AML-193 (cell line): ENCODE measurements around the gene PAGR1.
"Not testable (repeated sequence)": the region's sequence is repeated elsewhere in the genome, so short reads cannot be mapped to it uniquely, and the experiment has no call there.

Experiments used
- DNase-seq, 2 experiments: peaks; one replicate each; lab custom pipeline; 2025; lab: John Stamatoyannopoulos, UW

PAGR1 gene

DNA sequence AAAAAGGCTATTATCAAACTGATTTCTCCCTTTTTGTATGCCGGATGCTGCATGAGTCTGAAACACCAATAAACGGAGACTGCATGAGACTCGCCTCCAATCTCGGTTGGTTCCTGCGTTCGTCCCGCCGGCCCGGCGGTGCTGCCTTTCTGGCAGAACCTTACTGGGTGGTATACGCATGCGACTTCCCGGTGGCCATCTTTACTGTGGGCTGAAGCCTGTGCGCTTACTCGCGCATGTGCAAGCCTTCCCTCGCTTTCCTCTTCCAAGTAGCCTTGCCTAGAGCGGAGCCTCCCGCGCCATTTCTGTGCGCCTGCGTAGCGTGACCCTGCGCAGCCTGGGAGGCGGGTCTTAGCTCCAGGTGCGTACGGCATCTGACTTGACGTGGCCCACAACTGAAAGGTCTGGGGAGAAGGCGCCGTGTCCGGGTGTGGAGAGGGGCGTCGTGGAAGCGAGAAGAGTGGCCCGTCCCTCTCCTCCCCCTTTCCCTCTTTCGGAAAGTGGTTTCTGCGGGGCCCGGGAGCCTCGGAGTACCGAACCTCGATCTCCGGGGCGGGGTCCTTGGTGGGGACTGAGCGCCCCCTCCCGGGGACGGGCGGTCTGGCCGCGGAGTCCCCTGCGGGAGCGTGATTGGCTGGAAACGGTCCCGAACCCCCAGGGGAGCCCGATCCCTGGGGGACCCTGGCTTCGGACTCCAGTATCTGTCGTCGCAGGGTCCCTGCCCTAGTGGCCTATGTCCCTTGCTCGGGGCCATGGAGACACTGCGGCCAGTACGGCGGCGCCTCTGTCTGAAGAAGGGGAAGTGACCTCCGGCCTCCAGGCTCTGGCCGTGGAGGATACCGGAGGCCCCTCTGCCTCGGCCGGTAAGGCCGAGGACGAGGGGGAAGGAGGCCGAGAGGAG lies at the start of gene PAGR1:
TSS of gene PAGR1 (plus strand) at position 360 of the 901 bp plus-strand sequence. CDS start at position 734, 374 bp downstream.
- peak; percentile 97 to 99 for DNase-seq

DNA sequence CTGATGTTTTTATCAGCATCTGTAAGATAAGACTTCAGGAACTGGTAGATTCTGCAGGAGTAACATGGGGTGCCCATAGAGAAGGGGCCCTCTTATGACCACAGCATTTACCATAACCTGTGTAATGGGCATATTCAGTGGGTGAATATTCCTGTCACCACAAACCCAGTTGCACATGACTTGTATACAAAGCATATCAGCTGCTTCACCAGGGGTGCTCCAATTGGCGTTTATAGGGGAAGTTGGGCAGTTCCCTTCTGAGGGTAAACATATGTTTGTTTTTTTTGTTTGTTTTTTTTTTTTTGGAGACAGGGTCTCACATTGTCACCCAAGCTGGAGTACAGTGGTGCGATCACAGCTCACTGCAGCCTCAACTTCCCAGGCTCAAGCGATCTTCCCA lies 49.4 kb upstream of the PAGR1 start:
- no peak for DNase-seq

DNA sequence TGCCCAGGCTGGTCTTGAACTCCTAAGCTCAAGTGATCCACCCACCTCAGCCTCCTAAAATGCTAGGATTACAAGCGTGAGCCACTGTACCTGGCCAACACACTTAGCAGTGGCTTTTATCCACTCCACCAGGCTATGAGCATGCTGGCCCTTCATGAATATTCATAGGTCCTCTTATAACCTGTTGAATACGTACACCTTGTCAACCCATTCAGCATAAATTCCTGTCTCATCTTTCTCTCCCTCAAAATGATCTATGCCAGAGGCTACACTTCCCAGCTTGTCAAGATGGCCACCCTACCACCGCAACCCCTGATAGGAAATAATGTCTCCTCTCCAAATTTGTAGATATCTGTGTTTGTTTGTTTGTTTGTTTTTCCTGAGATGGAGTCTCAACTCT lies 48.9 kb upstream of the PAGR1 start:
- no peak for DNase-seq

DNA sequence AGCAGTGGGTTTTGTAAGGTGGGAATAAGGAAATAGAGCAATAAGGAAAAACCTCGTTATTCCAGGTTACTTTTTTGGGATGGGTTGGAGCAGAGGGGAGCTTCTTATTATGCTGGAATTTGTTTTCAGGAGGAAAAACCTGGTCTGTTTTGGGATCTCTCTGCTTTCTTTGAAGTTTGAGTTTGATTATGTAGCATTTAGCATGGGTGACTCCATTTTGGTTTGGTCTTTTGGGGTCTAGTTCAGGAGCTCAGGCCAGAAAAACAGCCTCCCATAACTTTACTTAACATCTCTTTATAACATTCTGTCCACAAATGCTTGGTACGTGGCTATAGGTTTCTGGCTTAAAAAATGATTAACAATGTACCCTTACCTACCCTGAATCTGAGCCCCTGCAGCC lies 46.4 kb upstream of the PAGR1 start:
- no peak for DNase-seq

DNA sequence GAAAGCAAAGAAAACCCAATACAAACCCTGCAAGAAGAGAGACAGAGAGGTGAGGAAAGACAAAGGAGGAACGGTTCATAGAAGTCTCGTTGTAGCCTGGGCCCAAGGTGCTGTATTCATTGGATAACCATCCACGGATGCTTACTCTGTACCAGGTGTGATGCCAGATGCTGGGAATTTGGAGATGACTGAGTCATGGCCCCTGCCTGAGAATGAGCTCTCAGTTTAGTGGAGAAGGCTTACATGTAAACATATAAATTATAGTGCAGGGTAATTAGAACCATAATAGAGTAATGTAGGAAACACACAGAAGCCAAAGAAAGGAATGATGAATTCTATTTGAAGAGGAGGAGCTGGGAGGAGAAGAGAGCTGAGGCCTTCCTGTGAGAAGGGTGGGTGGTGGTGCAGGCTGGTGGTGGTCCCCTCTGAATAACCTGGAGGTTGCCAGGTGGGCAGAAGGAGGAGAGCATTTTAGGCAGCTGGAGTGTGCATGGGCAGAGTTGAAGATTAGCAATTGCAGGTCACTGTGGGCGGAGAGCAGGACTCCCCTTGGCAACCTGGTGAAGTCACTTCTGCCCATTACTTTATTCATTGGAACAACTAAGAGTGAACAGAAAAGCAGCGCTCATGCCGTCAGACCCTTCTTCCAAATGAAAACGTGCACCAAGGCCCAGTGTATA lies 45.6 kb upstream of the PAGR1 start:
- DNase-seq = no peak

DNA sequence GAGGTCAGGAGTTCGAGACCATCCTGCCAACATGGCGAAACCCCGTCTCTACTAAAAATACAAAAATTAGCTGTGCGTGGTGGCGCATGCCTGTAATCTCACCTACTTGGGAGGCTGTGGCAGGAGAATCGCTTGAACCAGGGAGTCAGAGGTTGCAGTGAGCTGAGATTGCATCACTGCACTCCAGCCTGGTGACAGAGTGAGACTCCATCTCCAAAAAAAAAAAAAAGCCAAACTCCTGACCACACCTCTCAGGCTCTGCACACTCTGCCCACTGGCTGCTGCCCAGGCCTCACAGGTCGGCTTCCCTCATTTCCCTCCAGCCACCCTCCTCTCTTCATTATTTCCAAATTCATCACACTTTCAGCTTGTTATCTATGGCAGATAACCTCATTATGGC lies 43.6 kb upstream of the PAGR1 start:
- DNase-seq = not testable (repeated sequence)

DNA sequence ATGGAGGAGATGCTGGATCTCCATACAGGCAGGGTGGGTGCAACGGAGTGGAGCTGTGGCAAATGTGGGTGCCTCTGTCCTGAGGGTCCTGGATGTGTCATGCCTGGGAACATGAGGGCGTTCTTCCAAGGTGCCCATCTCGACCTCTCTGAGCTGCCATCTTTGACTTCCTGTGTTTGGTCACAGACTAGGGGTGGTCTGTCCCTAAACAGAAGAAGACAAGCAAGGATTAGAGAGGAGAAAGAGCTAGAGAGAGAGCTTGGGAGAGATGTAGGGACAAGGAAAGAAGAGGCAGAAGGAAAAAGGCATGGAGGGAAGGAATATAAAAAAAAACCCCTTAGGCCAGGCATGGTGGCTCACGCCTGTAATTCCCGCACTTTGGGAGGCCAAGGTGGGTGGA lies 41.2 kb upstream of the PAGR1 start:
- DNase-seq = no peak

DNA sequence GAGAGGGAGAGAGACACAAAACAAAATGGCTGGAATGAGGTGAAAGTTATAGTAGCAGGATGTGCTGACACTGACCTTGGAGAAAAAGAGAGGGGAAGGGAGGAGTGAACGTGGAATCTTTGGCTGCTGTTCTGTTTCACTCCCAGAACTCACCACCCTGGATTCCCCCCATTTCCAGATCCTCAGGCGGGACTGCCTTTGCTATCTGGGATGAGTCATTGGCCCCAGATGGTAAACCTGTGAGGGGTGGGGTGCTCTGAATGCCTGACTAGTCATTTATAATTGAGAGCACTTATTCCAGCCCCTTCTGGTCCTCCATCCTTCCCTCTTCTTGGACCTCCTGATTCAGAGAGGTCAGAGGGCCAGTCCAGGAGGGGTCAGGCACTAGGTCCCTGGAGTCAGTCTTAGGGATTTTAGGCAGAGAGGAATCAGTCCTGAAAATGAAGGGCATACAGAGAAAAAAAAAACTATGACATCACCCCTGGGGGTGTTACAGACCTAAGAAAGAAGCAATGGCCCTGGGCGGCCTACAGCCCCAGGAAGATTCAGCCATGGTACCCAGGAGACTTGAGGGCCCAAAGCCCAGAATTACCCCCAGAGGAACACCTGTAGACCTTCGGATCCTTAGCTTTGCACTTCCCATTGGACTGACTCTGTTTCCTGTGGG lies 40.1 kb upstream of the PAGR1 start:
- DNase-seq = no peak

DNA sequence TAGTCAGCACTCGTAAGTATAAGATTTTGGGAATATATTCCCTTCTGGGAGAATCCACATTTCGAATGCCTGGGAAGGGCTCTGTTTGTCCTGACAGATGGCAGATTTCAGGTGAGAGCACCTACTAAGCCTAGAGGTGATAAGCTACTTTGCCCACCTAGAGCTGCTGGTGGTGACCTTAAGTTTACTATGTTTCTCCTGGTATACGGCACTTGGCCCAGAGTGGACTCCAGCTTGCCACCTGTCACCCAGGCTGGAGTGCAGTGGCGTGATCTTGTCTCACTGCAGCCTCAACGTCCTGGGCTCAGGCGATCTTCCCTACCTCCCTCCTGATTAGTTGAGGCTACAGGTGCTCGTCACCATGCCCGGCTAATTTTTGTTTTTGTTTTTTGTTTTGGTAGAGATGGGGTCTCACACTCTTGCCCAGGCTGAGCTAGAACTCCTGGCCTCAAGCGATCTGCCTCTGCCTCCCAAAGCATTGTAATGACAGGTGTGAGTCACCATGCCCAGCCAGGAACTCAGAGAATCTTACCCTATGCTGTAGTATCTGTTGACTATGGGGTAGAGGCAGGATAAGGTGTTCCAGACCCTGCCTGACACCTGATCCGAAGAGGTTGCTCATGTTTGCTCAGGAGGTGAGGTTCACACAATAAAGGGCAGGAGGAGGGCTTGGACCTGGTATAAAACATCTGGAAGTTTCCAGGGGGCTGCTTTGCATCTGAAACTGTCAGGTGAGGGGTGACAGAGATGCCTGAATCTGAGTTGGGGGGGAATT lies 38.2 kb upstream of the PAGR1 start, which contains the start of gene ZG16:
TSS of gene ZG16 (plus strand) at position 681 of the 775 bp plus-strand sequence. CDS start 1,011 bp downstream, outside the sequence.
- no peak for DNase-seq

DNA sequence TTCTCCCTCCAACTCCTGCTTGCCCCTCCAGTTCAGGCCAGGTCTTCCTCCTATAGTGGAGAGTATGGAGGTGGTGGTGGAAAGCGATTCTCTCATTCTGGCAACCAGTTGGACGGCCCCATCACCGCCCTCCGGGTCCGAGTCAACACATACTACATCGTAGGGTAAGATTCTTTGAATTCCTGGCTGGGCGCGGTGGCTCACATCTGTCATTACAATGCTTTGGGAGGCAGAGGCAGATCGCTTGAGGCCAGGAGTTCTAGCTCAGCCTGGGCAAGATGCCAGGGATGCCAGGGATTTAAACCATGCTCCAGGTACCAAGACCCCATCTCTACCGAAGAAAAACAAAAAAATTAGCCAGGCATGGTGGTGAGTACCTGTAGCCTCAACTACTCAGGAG lies 36.5 kb upstream of the PAGR1 start:
- no peak for DNase-seq

DNA sequence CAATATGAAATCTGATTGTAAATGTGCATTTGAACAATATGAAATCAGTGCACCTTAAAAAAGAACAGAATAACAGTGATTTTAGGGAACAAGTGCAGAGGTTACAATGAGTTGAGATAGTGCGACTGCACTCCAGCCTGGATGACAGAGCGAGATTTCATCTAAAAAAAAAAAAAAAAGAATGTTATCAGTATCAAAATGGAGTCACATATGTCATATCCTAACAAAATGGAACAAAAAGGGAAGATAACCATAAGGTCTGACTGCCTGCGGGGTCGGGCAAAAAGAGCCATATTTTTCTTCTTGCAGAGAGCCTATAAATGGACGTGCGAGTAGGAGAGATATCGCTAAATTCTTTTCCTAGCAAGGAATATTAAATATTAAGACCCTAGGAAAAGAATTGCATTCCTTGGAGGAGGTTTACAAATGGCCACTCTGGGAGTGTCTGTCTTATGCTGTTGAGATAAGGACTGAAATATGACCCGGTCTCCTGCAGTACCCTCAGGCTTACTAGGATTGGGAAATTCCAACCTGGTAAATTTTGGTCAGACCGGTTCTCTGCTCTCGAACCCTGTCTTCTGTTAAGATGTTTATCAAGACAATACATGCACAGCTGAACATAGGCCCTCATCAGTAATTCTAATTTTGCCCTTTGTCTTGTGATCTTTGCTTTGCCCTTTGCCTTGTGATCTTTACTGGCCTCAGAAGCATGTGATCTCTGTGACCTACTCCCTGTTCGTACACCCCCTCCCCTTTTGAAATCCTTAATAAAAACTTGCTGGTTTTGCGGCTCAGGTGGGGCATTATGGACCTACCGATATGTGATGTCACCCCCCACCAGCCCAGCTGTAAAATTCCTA lies 32.6 kb upstream of the PAGR1 start:
- not testable (repeated sequence) for DNase-seq

DNA sequence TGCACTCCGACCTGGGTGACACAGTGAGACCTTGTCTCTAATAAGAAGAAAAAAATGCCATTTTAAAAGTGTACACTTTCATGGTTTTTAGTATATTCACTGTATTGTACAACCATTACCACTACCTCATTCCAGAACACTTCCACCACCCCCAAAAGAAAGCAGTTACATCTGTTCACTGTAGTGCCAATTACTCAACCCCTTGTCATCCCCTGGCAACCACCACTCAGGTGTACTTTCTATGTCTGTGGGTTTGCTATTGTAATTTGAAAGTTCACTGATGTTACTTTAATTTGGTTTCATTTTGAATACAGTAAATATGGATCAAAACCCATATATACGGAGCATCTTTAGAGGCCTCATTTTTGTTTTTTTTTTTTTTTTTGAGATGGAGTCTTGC lies 31.8 kb upstream of the PAGR1 start:
- DNase-seq = no peak

DNA sequence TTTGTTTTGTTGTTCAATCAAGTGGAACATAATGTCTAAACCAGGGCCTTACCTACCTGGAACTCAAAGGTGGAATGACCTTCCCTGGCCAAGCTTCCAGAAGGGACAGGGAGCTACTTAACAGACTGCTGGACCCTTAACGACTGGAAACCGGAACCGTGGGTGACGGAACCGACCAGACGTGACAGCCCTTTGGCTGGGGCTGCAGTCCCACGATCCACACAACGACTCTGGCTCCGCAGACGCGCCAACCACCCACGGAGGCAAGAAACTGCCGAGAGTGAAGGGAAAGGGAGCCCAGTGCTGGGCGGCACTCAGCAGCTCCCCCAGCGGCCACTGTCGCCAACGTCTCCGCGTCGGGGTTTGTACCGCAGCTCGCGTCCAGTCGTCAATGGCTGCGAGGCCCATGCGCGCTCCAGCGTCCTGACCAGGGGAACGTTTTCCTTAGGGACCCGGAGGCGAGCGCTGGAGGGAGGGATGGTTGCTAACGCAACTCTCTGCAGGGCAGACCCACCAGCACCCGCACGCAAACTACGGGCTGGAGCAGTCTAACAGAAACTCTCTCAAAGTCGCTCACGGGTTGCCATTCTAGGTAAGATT lies 31.0 kb upstream of the PAGR1 start:
- no peak for DNase-seq

DNA sequence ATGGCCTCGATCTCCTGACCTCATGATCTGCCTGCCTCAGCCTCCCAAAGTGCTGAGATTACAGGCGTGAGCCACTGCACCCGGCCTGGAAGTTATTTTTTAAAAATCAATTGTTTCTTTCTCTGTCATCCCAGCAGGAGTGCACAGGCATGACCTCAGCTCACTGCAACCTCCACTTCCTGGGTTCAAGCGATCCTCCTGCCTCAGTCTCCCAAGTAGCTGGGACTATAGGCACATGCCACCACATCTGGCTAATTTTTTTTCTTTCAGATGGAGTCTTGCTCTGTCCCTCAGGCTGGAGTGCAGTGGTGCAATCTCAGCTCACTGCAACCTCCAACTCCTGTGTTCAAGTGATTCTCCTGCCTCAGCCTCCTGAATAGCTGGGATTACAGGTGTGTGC lies 28.8 kb upstream of the PAGR1 start:
- DNase-seq = not testable (repeated sequence)

DNA sequence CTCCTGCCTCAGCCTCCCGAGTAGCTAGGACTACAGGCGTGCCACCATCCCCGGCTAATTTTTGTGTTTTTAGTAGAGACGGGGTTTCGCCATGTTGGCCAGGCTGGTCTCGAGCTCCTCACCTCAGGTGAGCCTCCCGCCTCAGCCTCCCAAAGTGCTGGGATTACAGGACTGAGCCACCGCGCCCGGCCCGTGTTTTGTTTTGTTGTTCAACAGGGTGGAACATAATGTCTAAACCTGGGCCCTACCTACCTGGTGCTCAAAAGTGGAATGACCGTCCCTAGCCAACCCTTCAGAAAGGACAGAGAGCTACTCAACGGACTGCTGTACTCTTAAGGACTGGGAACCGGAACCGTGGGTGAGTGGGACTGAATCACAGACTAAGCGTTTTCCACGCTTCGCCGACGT lies 26.2 kb upstream of the PAGR1 start:
- no peak for DNase-seq

DNA sequence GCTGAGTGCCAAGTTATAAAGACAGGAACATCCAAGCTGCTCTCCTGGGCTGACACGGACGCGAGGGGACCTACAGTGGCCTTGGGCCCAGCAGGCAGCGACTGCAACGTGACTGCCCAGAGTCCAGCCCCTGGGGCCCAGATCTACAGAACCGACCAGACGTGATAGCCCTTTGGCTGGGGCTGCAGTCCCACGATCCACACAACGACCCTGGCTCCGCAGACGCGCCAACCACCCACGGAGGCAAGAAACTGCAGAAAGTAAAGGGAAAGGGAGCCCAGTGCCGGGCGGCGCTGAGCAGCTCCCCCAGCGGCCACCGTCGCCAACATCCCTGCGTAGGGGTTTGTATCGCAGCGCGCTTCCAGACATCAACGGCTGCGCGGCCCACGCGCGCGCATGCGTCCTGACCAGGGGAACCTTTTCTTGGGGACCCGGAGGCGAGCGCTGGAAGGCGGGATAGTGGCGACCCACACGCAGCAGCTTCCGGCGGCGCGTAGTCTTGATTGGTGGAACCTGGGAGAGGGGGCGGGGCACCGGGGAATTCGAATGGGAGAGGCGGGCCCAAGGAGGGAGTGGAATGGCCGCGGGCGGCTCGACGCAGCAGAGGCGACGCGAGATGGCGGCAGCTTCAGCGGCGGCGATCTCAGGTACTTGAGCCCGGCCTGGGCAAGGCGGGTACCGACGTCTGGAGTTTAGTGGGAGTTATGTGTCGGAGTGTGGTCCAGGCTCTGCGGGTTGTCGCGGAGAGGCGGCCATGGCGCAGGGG lies 25.6 kb upstream of the PAGR1 start, which contains the start of gene KIF22:
TSS of gene KIF22 (plus strand) at position 569 of the 766 bp plus-strand sequence. CDS start at position 578, 9 bp downstream.
- peak; percentile 95 to 98 for DNase-seq

DNA sequence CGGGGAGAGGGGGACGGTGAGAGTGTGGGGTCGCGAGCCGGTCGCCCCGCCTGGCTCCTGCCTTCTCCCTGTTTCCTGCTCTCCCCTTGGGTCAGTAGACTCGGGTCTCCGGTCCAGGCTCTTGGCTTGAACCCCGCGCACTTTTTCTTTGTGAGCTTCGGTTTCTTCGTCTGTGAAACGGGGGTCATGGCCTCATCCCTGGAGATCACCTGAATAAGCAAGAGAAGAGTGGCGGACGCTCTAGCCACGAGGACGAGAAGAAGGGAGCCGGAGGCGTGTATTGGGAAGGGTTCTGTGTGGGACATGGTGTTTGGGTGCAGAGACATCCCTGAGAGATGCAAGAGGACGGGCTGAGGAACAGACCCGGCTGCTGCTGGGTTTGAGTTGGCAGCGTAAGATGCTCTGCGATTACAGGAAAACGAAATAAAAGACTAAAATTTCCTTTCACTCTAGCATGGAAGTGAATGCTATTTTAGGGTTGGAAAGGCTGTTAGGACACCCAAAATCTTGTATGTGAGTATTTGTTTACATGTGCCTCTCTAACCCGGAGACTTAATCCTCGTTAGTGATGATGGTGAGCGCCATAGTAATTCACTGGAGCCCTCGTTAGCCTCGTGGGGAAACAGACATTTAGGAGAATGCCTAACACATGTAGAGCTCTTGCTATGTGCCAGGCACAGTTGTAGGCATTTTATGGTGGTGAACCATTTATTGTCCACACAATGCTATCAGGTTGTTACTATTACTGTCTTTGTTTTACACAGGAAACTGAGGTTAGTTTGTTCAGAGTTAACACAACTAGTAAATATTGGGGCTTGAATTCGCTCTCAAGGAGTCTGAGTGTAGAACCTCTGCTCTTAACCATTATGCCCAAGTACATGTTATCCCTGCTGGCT lies 24.8 kb upstream of the PAGR1 start:
- no peak for DNase-seq
